K562 (cell line): Measurements from ENCODE around the gene BASP1. TPM values are rescaled to one million over a fixed set of nuclear protein-coding genes. Genes with fewer than 3 reads are reported as not detected.

Source experiments
- ATAC-seq: fragments of 200-7000 bp; cut with Tn5 transposase; 3 replicates; pipeline ENCODE4 v1.9.1; 2020; ENCODE audit warnings: moderate library complexity
- BruUV-seq: library from RNA; stranded (reverse); fragments of 400-500 nt; replicated peaks from 2 replicates; lab custom pipeline; 2021; lab: Mats Ljungman, UMichigan
- CTCF ChIA-PET: fragments of 300-600 bp; formaldehyde crosslinking; extraction: SDS; loops from one replicate; lab custom pipeline; 2021; ENCODE audit warnings: low intra/inter-chr PET ratio; lab: Yijun Ruan, JAX
- POLR2A ChIA-PET: fragments of 300-600, 350-650 bp; sonication (Branson Sonifier 250); formaldehyde crosslinking; extraction: SDS; loops from one replicate; lab custom pipeline; 2021; ENCODE audit warnings: antibody characterized with exemption, inconsistent platforms; lab: Yijun Ruan, JAX
- DNase-seq, 4 experiments: peaks; one replicate each; pipeline versions ENCODE4 v3.0.0 to v3.0.0-alpha.2; 2011 to 2018; ENCODE audit warnings: low spot score in 3 of 4, mixed read lengths in 3 of 4; ENCODE audit errors: extremely low read depth in 1 of 4
- FAIRE-seq: peaks from 2 replicates; lab custom pipeline; 2011; peaks lifted over from hg19 to GRCh38; lab: Jason Lieb, UNC
- H2AFZ ChIP-seq: 2 replicates; pipeline ENCODE4 v1.6.0; 2011; ENCODE audit warnings: low read depth, low read length, control low read depth, inconsistent platforms
- H3K27ac ChIP-seq: fragments of 200-600 bp; 3 replicates; pipeline ENCODE4 v1.8.0; 2011; ENCODE audit warnings: low read depth, mild to moderate bottlenecking, control low read depth, inconsistent platforms, low read length, moderate library complexity, mixed read lengths; ENCODE audit errors: extremely low read depth
- H3K27me3 ChIP-seq, 2 experiments: fragments of 300-600 bp in 1 of 2; 2 replicates in 1 of 2; 3 replicates in 1 of 2; pipeline versions ENCODE4 v1.6.0 to v1.8.0; 2011; ENCODE audit warnings: inconsistent platforms in 2 of 2, low read length in 2 of 2, mild to moderate bottlenecking in 1 of 2, mixed read lengths in 1 of 2, moderate library complexity in 1 of 2; ENCODE audit not compliant: control insufficient read depth in 2 of 2, insufficient read depth in 2 of 2
- H3K36me3 ChIP-seq: fragments of 300-600 bp; 3 replicates; pipeline ENCODE4 v1.8.0; 2011; ENCODE audit warnings: mild to moderate bottlenecking, low read length, inconsistent platforms; ENCODE audit not compliant: control insufficient read depth, insufficient read depth
- H3K4me1 ChIP-seq, 2 experiments: fragments of 200-600 bp in 1 of 2; replicated peaks in 1 of 2; 2 replicates in 1 of 2; 3 replicates in 1 of 2; pipeline versions ENCODE4 v1.5.1 to v1.8.0; 2011; ENCODE audit warnings: inconsistent platforms in 2 of 2, low read length in 2 of 2, mild to moderate bottlenecking in 1 of 2, mixed read lengths in 1 of 2, moderate library complexity in 1 of 2; ENCODE audit not compliant: control insufficient read depth in 2 of 2, insufficient read depth in 2 of 2
- H3K4me2 ChIP-seq: 2 replicates; pipeline ENCODE4 v1.6.1; 2011; ENCODE audit warnings: low read length, control low read depth, inconsistent platforms, mixed read lengths; ENCODE audit not compliant: insufficient read depth
- H3K4me3 ChIP-seq: fragments of 200-600 bp; sonication (generic), shearing (Covaris generic); 2 replicates; pipeline ENCODE4 v1.5.1; 2016; ENCODE audit warnings: control low read depth, inconsistent platforms
- H3K79me2 ChIP-seq: fragments of 200-600 bp; 3 replicates; pipeline ENCODE4 v1.8.0; 2011; ENCODE audit warnings: low read length, inconsistent platforms; ENCODE audit not compliant: control insufficient read depth, insufficient read depth
- H3K9ac ChIP-seq, 2 experiments: 2 replicates each; pipeline versions ENCODE4 v1.6.0 to v1.6.1; 2011; ENCODE audit warnings: low read depth in 2 of 2, low read length in 2 of 2, control low read depth in 1 of 2, inconsistent platforms in 1 of 2, mild to moderate bottlenecking in 1 of 2, mixed read lengths in 1 of 2; ENCODE audit not compliant: insufficient read depth in 1 of 2
- H3K9me1 ChIP-seq: one replicate; pipeline ENCODE4 v1.6.0; 2011; ENCODE audit warnings: inconsistent platforms, mild to moderate bottlenecking, low read length, moderate library complexity; ENCODE audit not compliant: control insufficient read depth, insufficient read depth
- H3K9me3 ChIP-seq: replicated peaks from 2 replicates; pipeline ENCODE4 v1.5.1; 2011; ENCODE audit warnings: low read depth, low read length, inconsistent platforms; ENCODE audit not compliant: control insufficient read depth, insufficient read depth
- H4K20me1 ChIP-seq: replicated peaks from 2 replicates; pipeline ENCODE4 v1.6.1; 2011; ENCODE audit warnings: low read length, inconsistent platforms, mixed read lengths; ENCODE audit not compliant: control insufficient read depth, insufficient read depth
- ARID1B ChIP-seq: fragments of 450-650 bp; IDR thresholded peaks from 2 replicates; pipeline ENCODE4 v1.6.1; 2016; ENCODE audit warnings: antibody characterized with exemption, mild to moderate bottlenecking, inconsistent platforms
- CBFB ChIP-seq: sonication (generic); formaldehyde crosslinking; IDR thresholded peaks from 2 replicates; pipeline ENCODE4 v1.4.0; 2020; ENCODE audit warnings: mild to moderate bottlenecking, missing genetic modification reagents
- E2F5 ChIP-seq: sonication (generic); formaldehyde crosslinking; IDR thresholded peaks from 2 replicates; pipeline ENCODE4 v1.8.0; 2022; ENCODE audit warnings: mild to moderate bottlenecking, missing genetic modification reagents
- E2F6 ChIP-seq, 2 experiments: IDR thresholded peaks; 2 replicates each; pipeline ENCODE4 v1.6.1; 2011; ENCODE audit warnings: borderline replicate concordance in 1 of 2, control low read depth in 1 of 2, low read depth in 1 of 2, low read length in 1 of 2, mild to moderate bottlenecking in 1 of 2, mixed read lengths in 1 of 2, moderate library complexity in 1 of 2; ENCODE audit not compliant: insufficient read depth in 1 of 2, insufficient read length in 1 of 2, poor library complexity in 1 of 2, severe bottlenecking in 1 of 2; ENCODE audit errors: extremely low read depth in 1 of 2
- ETV5 ChIP-seq: sonication (generic); formaldehyde crosslinking; IDR thresholded peaks from 2 replicates; pipeline ENCODE4 v1.4.0; 2020; ENCODE audit warnings: low read depth, mild to moderate bottlenecking, missing genetic modification reagents
- NCOA2 ChIP-seq, 2 experiments: fragments of 450-650 bp; IDR thresholded peaks; 2 replicates each; pipeline ENCODE4 v1.6.1; 2018; ENCODE audit warnings: mild to moderate bottlenecking in 2 of 2, moderate library complexity in 1 of 2; ENCODE audit not compliant: partially characterized antibody in 2 of 2
- SIX5 ChIP-seq, 2 experiments: IDR thresholded peaks; 2 replicates each; pipeline ENCODE4 v1.6.1; 2011; ENCODE audit warnings: low read length in 2 of 2, borderline replicate concordance in 1 of 2, low read depth in 1 of 2, mild to moderate bottlenecking in 1 of 2, moderate library complexity in 1 of 2; ENCODE audit not compliant: insufficient read depth in 1 of 2
- SMARCB1 ChIP-seq: IDR thresholded peaks from 2 replicates; pipeline ENCODE4 v1.6.1; 2011; ENCODE audit warnings: improper control_type of control experiment, low read depth; ENCODE audit not compliant: insufficient read length
- ZFP36 ChIP-seq: fragments of 150-350 bp; IDR thresholded peaks from 2 replicates; pipeline ENCODE4 v1.6.1; 2018; ENCODE audit warnings: low read length, low read depth; ENCODE audit not compliant: partially characterized antibody
- ZKSCAN1 ChIP-seq: fragments of 150-350 bp; IDR thresholded peaks from 2 replicates; pipeline ENCODE4 v1.6.1; 2016; ENCODE audit warnings: low read depth, low read length
- ZNF140 ChIP-seq: fragments of 250-450 bp; sonication (Bioruptor Pico); IDR thresholded peaks from 2 replicates; pipeline ENCODE4 v1.8.0; 2021; ENCODE audit warnings: moderate library complexity, mild to moderate bottlenecking, inconsistent platforms
- ZNF217 ChIP-seq: sonication (generic); formaldehyde crosslinking; IDR thresholded peaks from 2 replicates; pipeline ENCODE4 v1.8.0; 2022; ENCODE audit warnings: mild to moderate bottlenecking, missing genetic modification reagents
- ZNF311 ChIP-seq: fragments of 250-450 bp; sonication (Bioruptor Pico); IDR thresholded peaks from 2 replicates; pipeline ENCODE4 v1.4.0; 2020; ENCODE audit warnings: mild to moderate bottlenecking, moderate library complexity
- ZNF592 ChIP-seq: fragments of 450-650 bp; IDR thresholded peaks from 2 replicates; pipeline ENCODE4 v1.6.1; 2017; ENCODE audit warnings: antibody characterized with exemption, mild to moderate bottlenecking
- WGBS: fragments of 100-300 bp; shearing (Covaris generic); methylation state at CpG from one replicate; pipeline ENCODE4 v1.1.6; 2016; ENCODE audit warnings: low coverage, mixed read lengths; ENCODE audit not compliant: insufficient coverage; ENCODE audit errors: missing lambda C conversion rate; 5-methylcytosine and 5-hydroxymethylcytosine counted together
- in situ Hi-C: fragments of 300-500 bp; cut with MboI; formaldehyde crosslinking; loops from 4 replicates; pipeline ENCODE4 v1.15.0; 2018; ENCODE audit warnings: inconsistent platforms, mixed read lengths
- intact Hi-C: fragments of 100-400 bp; cut with micrococcal nuclease; formaldehyde crosslinking; loops from 2 replicates; pipeline ENCODE4 v1.14.2; 2022
- polyA plus RNA-seq, 8 experiments: library from polyadenylated mRNA; depleted of rRNA in 4 of 8; stranded (reverse) in 5 of 8; unstranded in 3 of 8; fragments of >200 nt; fragmentation: Nextera tagmentation in 2 of 8; fragmentation: Illumina TruSeq in 1 of 8; extraction: Ambion mirVana in 2 of 8; extraction: Trizol in 1 of 8; gene quantifications; 2 replicates each; pipeline versions ENCODE4 v1.2.1 to v1.2.3, GENCODE V29; 2011 to 2014; ENCODE audit warnings: inconsistent platforms in 1 of 8, missing spikeins in 1 of 8
- total RNA-seq, 7 experiments: library from RNA; depleted of rRNA in 6 of 7; stranded (reverse); fragments of >200 nt in 6 of 7; fragmentation: Illumina TruSeq in 2 of 7; extraction: Trizol in 2 of 7; gene quantifications; 2 replicates each; pipeline versions ENCODE4 v1.2.1 to v1.2.3, GENCODE V29; 2011 to 2021; ENCODE audit warnings: low replicate concordance in 1 of 7

Gene BASP1
- total and polyA plus RNA-seq, 9 of the 15 experiments (the other 6 are each of a cell fraction or from before 2014, with no cell fraction given): 0.22 TPM; not detected in 8

GRCh38 chr5:17278931-17279330 is 61.5 kb downstream of the BASP1 start:
- Histone ChIP-seq H3K4me2 (no peak overlapping the region), H3K27ac (no peak overlapping the region), H4K20me1 (no peaks in the 10 kb centered on the region), H3K4me1 (peaks cover 0 to 7% of the 10 kb centered on the region in 2 experiments; a peak in 1 of 5 replicates), H3K27me3 (peaks cover 0 to 17% of the 10 kb centered on the region in 2 experiments; a peak in 2 of 5 replicates), H3K9me1 (no peaks in the 10 kb centered on the region), H3K36me3 (no peaks in the 10 kb centered on the region), H3K4me3 (no peak overlapping the region), H2AFZ (no peak overlapping the region), H3K79me2 (no peaks in the 10 kb centered on the region), H3K9me3 (no peaks in the 10 kb centered on the region), H3K9ac (no peak overlapping the region)
- ChIA-PET CTCF (no interaction called here), POLR2A (no interaction called here)
- ATAC-seq (no peak), FAIRE-seq (no peak), DNase-seq (no peak)
- no TSS peak for BruUV-seq
- intact Hi-C loops (no loop called here), in situ Hi-C loops (no loop called here)
- under 1% methylated on average over 7 of the region's 7 CpGs for whole genome bisulfite sequencing
- TF ChIP-seq ZNF592 (no peak), ZNF217 (CRISPR knock-in tag) (no peak), ZKSCAN1 (no peak), ZNF311 (CRISPR knock-in tag) (no peak), SMARCB1 (no peak), ZFP36 (no peak), ARID1B (no peak), E2F6 (IDR thresholded peaks at IDR 0.05; ENCODE audit: borderline replicate concordance in 1 of 2, extremely low read depth in 1 of 2, insufficient read depth in 1 of 2, insufficient read length in 1 of 2, low read depth in 1 of 2, low read length in 1 of 2, poor library complexity in 1 of 2, severe bottlenecking in 1 of 2) (no peak), ZNF140 (CRISPR knock-in tag) (no peak), NCOA2 (IDR thresholded peaks at IDR 0.05; ENCODE audit: partially characterized antibody in 2 of 2) (no peak), E2F5 (no peak), CBFB (no peak), ETV5 (no peak), SIX5 (IDR thresholded peaks at IDR 0.05; ENCODE audit: borderline replicate concordance in 1 of 2, insufficient read depth in 1 of 2, low read depth in 1 of 2, low read length in 2 of 2) (no peak)
